Activated CD4-positive, alpha-beta T cell treated with anti-CD3 and anti-CD28 coated beads, Interleukin-2, amount 10 ng/mL, durations not matched to agents 7 days and 5 days (primary cell): ENCODE data around the gene PHAX. TPM values are rescaled to one million over a fixed set of nuclear protein-coding genes. Genes with fewer than 3 reads are reported as not detected.
"Not testable (repeated sequence)": the region's sequence is repeated elsewhere in the genome, so short reads cannot be mapped to it uniquely, and the experiment has no call there.

ENCODE experiments used
- CTCF ChIA-PET: fragments of 350-600 bp; sonication (Branson Sonifier 250); formaldehyde crosslinking; loops from one replicate; lab custom pipeline; 2021; ENCODE audit warnings: antibody characterized with exemption; lab: Charles Lee
- POLR2A ChIA-PET: fragments of 350-600 bp; sonication (Branson Sonifier 250); formaldehyde crosslinking; loops from one replicate; lab custom pipeline; 2021; ENCODE audit warnings: antibody characterized with exemption; lab: Charles Lee
- DNase-seq: peaks from one replicate; pipeline ENCODE4 v3.0.0-alpha.2; 2020
- H3K27ac Mint-ChIP-seq: one replicate; pipeline ENCODE4 v1.8.0; 2021; ENCODE audit warnings: mild to moderate bottlenecking, moderate library complexity, mixed read lengths
- H3K27me3 Mint-ChIP-seq: one replicate; pipeline ENCODE4 v1.8.0; 2021; ENCODE audit warnings: mixed read lengths
- H3K36me3 Mint-ChIP-seq: one replicate; pipeline ENCODE4 v1.8.0; 2021; ENCODE audit warnings: low read depth, mixed read lengths
- H3K4me1 Mint-ChIP-seq: one replicate; pipeline ENCODE4 v1.8.0; 2021; ENCODE audit warnings: mixed read lengths
- H3K4me3 Mint-ChIP-seq: one replicate; pipeline ENCODE4 v1.8.0; 2021; ENCODE audit warnings: mild to moderate bottlenecking, moderate library complexity, mixed read lengths
- H3K9me3 Mint-ChIP-seq: one replicate; pipeline ENCODE4 v1.8.0; 2021; ENCODE audit warnings: mixed read lengths
- total RNA-seq, 2 experiments: library from RNA; stranded (reverse); gene quantifications; one replicate each; pipeline ENCODE4 v1.2.3, GENCODE V29; 2021

PHAX gene
- total RNA-seq, 2 experiments from 2014 or later, result 34.1 TPM

DNA sequence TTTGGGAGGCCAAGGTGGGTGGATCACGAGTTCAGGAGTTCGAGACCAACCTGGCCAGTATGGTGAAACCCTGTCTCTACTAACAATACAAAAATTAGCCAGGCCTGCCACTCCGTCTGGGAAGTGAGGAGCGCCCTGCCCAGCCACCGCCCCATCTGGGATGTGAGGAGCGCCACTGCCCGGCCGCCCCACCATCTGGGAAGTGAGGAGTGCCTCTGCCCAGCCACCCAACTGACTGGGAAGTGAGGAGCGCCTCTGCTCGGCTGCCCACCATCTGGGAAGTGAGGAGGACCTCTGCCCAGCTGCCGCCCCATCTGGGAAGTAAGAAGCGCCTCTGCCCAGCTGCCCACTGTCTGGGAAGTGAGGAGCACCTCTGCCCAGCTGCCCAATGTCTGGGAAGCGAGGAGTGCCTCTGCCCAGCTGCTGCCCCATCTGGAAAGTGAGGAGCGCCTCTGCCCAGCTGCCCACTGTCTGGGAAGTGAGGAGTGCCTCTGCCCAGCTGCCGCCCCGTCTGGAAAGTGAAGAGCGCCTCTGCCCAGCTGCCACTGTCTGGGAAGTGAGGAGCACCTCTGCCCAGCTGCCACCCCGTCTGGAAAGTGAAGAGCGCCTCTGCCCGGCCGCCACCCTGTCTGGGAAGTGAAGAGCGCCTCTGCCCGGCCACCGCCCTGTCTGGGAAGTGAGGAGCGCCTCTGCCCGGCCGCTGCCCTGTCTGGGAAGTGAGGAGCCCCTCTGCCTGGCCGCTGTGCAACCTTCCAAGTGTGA is 11.0 kb upstream of the PHAX start:
- H3K27me3 Mint-ChIP-seq, result peaks cover 15% of the 10 kb centered on the region
- no peak for DNase-seq
- no peaks in the 10 kb centered on the region for H3K36me3 Mint-ChIP-seq
- no peak overlapping the region for H3K27ac Mint-ChIP-seq
- H3K4me3 Mint-ChIP-seq, result no peak overlapping the region
- peaks cover 11% of the 10 kb centered on the region for H3K4me1 Mint-ChIP-seq
- ChIA-PET CTCF (no interaction called here), POLR2A (no interaction called here)
- no peaks in the 10 kb centered on the region for H3K9me3 Mint-ChIP-seq

DNA sequence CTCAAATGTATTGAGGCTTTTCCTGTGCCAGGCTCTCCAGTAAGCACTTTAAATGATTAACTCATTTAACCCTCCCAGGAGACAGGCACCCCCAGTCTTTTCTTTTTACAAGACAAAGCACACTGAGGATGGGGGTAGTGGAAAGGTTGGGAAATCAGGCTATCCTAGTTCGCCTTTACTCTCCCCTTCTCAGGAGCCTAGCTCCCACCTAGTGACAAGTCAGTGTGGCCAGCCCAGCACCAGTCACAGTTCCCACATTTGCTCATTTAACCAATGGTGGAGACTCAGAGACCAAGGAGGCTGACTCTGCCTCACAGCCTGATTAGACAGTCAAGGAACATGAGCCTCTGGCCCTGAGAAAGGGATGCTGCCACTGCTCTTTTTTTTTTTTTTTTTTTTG is 9.2 kb upstream of the PHAX start:
- Mint-ChIP-seq H3K4me3 (no peak overlapping the region), H3K4me1 (peaks cover 17% of the 10 kb centered on the region), H3K9me3 (no peaks in the 10 kb centered on the region), H3K27me3 (peaks cover 17% of the 10 kb centered on the region), H3K36me3 (no peaks in the 10 kb centered on the region), H3K27ac (no peak overlapping the region)
- no peak for DNase-seq
- ChIA-PET CTCF (interaction anchor here (1.5 kb wide), 1 partner anchor 10 kb away, joined by 5 read pairs; the partner anchor contains the start of gene PHAX), POLR2A (no interaction called here)

DNA sequence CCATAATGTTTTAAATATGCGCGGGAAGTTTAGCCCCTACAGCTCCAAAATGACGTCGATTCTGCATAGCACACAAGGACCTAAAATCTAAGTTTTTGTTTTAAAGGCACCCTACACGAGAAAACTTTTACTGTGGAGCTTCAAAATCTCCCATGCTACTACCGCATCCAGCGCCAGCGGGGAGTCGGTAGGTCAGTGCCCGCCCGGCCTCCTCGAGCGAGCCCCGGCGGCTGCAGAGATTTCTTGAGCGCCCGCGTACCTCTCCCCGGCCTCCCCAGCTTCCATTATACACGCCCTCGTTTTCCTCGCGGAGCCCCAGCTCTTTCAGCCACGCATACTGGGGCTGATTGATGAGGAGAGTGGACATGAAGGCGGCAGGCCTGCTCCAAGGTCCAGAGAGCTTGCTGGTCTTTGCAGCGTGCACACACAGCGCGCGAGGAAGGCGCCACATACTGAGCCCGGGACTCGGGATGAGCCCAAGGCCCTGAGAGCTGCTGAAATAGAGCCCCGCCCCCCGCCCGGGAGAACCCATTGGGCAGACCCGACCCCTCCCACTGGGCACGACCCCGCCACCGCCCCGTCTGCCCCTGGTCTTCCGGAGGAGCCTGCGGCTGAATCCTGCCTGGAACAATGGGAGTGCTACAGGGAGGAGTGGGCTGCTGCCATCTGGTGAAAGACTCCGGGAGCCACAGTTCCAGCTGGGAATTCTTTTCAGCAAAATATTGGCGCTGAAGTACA is 5.8 kb upstream of the PHAX start, which contains the start of gene ALDH7A1:
ALDH7A1 (minus strand) TSS at position 472 of the 738 bp plus-strand sequence; CDS start at position 451, 21 bp downstream.
- no peaks in the 10 kb centered on the region for H3K9me3 Mint-ChIP-seq
- H3K4me1 Mint-ChIP-seq, result peaks cover 17% of the 10 kb centered on the region
- peak within 1 kb of the TSS; percentile 75 for H3K4me3 Mint-ChIP-seq
- H3K27me3 Mint-ChIP-seq, result peaks cover 19% of the 10 kb centered on the region
- peak within 1 kb of the TSS; percentile 69 for H3K27ac Mint-ChIP-seq
- H3K36me3 Mint-ChIP-seq, result no peaks in the 10 kb centered on the region
- POLR2A ChIA-PET, result no interaction called here
- CTCF ChIA-PET, result interaction anchor here (0.6 to 1.4 kb wide), 3 partner anchors 8 to 175 kb away, joined by 3 to 5 read pairs (median 3); no protein-coding TSS in a partner anchor
- peak; percentile 24 for DNase-seq

DNA sequence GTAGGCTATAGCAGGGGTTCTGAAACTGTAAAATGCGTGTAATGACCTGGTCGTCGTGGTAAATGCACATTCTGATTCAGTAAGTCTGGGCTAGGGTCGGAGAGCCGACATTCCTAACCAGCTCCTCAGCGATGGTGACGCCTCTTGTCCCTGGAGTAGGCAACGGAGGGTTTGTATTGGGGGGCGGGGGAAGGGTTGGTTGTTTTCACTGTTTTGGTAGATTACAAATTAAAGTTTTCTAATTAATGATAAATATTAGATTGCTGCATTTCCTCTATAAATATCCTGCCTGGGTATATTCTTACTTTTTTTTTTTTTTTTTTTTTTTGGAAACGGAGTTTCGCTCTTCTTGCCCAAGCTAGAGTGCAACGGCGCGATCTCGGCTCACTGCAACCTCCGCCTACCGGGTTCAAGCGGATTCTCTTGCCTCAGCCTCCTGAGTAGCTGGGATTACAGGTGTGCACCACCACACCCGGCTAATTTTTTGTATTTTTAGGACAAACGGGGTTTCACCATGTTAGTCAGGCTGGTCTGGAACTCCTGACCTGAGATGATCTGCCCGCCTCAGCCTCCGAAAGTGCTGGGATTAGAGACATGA is 5.2 kb upstream of the PHAX start:
- Mint-ChIP-seq H3K9me3 (no peaks in the 10 kb centered on the region), H3K4me3 (peak overlapping the region; percentile 75), H3K4me1 (peaks cover 19% of the 10 kb centered on the region), H3K27ac (no peak overlapping the region), H3K36me3 (no peaks in the 10 kb centered on the region), H3K27me3 (peaks cover 19% of the 10 kb centered on the region)
- DNase-seq, result no peak
- ChIA-PET POLR2A (no interaction called here), CTCF (interaction anchor here (0.6 to 1.4 kb wide), 2 partner anchors 42 to 174 kb away, joined by 3 read pairs; no protein-coding TSS in a partner anchor)

DNA sequence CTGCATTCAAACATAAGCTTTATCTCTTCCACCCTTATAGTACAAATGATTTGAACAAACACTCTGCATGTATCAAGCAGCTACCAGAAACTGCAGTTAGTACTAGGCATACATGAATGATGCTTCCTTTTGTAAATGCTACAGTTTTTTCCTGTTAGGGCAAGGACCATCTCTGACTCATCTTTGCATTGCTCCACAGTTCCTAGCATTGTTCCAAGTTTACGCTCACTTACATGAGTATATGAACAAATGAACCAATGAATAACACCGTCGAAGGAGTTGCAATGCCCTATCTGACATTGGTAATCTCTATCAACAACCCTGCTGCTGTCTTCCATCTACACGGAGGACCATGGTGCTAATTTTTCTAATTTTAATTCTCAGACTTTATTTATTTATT is 3.6 kb upstream of the PHAX start:
- H3K27me3 Mint-ChIP-seq, result peaks cover 19% of the 10 kb centered on the region
- POLR2A ChIA-PET, result no interaction called here
- H3K4me3 Mint-ChIP-seq, result no peak overlapping the region
- CTCF ChIA-PET, result interaction anchor here (0.8 to 1.5 kb wide), 2 partner anchors 18 to 24 kb away, joined by 4 read pairs; no protein-coding TSS in a partner anchor
- H3K9me3 Mint-ChIP-seq, result no peaks in the 10 kb centered on the region
- DNase-seq, result no peak
- peaks cover 23% of the 10 kb centered on the region for H3K4me1 Mint-ChIP-seq
- H3K27ac Mint-ChIP-seq, result no peak overlapping the region
- peaks cover 1% of the 10 kb centered on the region for H3K36me3 Mint-ChIP-seq

DNA sequence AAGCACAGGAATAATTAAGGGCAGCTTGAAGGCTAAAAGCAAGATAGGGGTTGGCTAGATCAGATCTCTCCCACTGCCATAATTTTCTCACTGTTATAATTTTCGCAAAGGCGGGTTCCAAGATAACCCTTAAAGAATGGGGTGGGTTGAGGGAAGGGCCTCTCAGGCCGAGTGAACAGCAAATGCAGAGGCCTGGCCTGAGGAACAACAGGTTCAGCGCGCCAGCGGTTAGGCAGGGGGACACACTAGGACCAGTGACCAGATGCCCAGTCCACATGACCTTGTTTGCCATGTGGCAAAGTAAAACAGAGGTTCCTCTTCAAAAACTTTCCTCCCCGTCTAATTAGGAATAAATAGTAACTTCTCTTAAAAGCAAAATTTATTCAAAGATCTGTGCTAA is 1.2 kb upstream of the PHAX start:
- ChIA-PET CTCF (interaction anchor here (1.7 kb wide), 1 partner anchor 207 kb away, joined by 5 read pairs; no protein-coding TSS in a partner anchor), POLR2A (no interaction called here)
- DNase-seq, result no peak
- H3K9me3 Mint-ChIP-seq, result no peaks in the 10 kb centered on the region
- H3K27ac Mint-ChIP-seq, result no peak overlapping the region
- H3K4me1 Mint-ChIP-seq, result peaks cover 29% of the 10 kb centered on the region
- H3K4me3 Mint-ChIP-seq, result no peak overlapping the region
- peaks cover 10% of the 10 kb centered on the region for H3K36me3 Mint-ChIP-seq
- H3K27me3 Mint-ChIP-seq, result peaks cover 6% of the 10 kb centered on the region

DNA sequence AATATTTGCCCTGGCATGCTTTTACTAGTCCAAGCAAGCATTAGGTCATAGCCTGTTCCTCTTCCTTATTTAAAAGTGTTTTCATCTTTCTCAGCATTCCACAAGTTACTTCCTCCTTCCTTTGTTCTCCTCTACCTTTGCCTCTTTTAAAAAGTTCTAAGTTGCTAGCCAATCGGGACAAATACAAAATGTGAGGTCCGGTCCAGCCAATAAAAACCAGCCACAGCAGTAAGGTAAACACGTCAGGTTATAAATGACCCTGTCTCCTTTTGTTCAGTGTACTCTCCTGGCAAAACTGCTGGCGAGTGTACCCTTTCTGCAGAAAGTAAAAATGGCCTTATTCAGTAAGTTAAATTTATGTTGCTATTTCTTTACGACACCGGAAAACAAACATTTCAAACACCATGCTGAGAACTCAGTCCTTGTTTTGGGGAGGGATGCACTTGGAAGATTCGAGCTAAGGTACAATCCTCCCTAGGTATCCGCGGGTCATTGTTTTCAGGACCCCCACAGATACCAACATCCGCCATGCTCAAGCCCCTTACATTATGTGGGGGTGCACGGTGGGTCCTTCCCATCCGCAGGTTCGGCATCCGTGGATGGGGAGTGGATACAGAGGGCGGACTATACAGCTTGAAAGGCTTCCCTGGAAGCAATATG is 646 bp upstream of the PHAX start:
- H3K9me3 Mint-ChIP-seq, POLR2A ChIA-PET, H3K27me3 Mint-ChIP-seq, DNase-seq: not testable (repeated sequence)
- Mint-ChIP-seq H3K4me1 (peaks cover 26% of the 10 kb centered on the region), H3K4me3 (peak overlapping the region; percentile 94), H3K27ac (peak overlapping the region; percentile 79), H3K36me3 (peaks cover 11% of the 10 kb centered on the region)
- CTCF ChIA-PET, result interaction anchor here (0.8 to 2.2 kb wide), 8 partner anchors 10 to 276 kb away, joined by 3 to 10 read pairs (median 3); no protein-coding TSS in a partner anchor

DNA sequence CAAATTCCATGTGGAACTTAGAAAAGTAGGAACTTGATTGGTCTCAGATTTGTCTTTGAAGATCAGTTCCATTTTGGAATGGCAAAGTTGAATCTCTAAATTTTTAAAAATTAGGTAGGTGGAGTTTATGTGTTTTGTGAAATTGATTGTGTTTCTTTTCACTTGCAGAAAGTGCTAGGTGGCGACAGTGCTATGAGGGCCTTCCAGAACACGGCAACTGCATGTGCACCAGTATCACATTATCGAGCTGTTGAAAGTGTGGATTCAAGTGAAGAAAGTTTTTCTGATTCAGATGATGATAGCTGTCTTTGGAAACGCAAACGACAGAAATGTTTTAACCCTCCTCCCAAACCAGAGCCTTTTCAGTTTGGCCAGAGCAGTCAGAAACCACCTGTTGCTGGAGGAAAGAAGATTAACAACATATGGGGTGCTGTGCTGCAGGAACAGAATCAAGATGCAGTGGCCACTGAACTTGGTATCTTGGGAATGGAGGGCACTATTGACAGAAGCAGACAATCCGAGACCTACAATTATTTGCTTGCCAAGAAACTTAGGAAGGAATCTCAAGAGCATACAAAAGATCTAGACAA is 2.8 kb downstream of the PHAX start:
- H3K27me3 Mint-ChIP-seq, result no peaks in the 10 kb centered on the region
- H3K36me3 Mint-ChIP-seq, result peaks cover 33% of the 10 kb centered on the region
- peaks cover 42% of the 10 kb centered on the region for H3K4me1 Mint-ChIP-seq
- ChIA-PET CTCF (interaction anchor here (0.7 to 1.3 kb wide), 3 partner anchors 9 to 286 kb away, joined by 3 to 5 read pairs (median 4); partner anchors contain the start of gene ALDH7A1), POLR2A (interaction anchor here (0.6 kb wide), 2 partner anchors 25 to 856 kb away, joined by 4 to 5 read pairs; no protein-coding TSS in a partner anchor)
- DNase-seq, result no peak
- H3K27ac Mint-ChIP-seq, result no peak overlapping the region
- no peak overlapping the region for H3K4me3 Mint-ChIP-seq
- no peaks in the 10 kb centered on the region for H3K9me3 Mint-ChIP-seq

DNA sequence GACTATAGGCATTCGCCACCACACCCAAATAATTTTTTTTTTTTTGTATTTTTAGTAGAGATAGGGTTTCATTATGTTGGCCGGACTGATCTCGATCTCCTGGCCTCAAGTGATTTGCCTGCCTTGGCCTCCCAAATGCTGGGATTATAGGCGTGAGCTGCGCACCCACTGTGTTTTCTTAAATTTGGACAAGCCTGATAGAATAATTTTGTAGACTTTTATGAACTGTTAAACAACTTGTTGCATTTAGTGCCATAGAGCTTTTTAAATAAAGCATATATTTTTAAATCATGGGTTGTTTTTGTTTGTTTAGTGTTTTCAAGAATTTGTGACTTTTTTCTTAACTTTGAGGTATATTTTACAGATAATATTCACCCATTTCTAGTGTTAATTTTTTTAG is 4.8 kb downstream of the PHAX start:
- CTCF ChIA-PET, result interaction anchor here (1.1 to 1.3 kb wide), 2 partner anchors 70 to 310 kb away, joined by 3 read pairs; no protein-coding TSS in a partner anchor
- H3K4me3 Mint-ChIP-seq, result no peak overlapping the region

DNA sequence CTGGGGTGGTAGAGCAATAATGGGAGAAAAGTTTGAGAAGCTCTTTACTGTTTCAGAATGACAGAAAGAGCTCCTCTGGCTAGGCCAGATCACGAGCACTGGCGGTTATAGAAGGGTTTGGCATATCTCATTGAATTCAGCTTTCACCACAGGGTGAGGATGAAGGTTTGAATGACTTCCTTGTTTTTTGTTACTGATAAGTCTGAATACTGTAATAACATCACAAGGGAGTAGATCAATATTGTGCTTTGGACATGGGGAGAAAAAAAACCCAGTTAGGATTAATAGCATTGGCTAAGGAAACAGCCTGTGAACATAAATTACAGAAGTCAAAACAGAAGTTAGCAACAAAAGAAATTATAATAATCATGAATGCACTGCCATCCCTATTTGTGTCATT is 9.4 kb downstream of the PHAX start:
- peaks cover 34% of the 10 kb centered on the region for H3K4me1 Mint-ChIP-seq
- no peaks in the 10 kb centered on the region for H3K9me3 Mint-ChIP-seq
- ChIA-PET POLR2A (interaction anchor here (0.7 kb wide), 1 partner anchor 12 kb away, joined by 5 read pairs; no protein-coding TSS in a partner anchor), CTCF (interaction anchor here (0.7 to 3.2 kb wide), 2 partner anchors 9 to 803 kb away, joined by 3 to 10 read pairs; partner anchors contain the start of gene PHAX)
- H3K36me3 Mint-ChIP-seq, result peaks cover 38% of the 10 kb centered on the region
- no peak for DNase-seq
- H3K27ac Mint-ChIP-seq, result no peak overlapping the region
- H3K27me3 Mint-ChIP-seq, result no peaks in the 10 kb centered on the region
- H3K4me3 Mint-ChIP-seq, result no peak overlapping the region

More for the DNA sequence above, 4.8 kb downstream of the PHAX start:
- Mint-ChIP-seq H3K27ac (no peak overlapping the region), H3K9me3 (no peaks in the 10 kb centered on the region), H3K36me3 (peaks cover 40% of the 10 kb centered on the region), H3K27me3 (no peaks in the 10 kb centered on the region), H3K4me1 (peaks cover 45% of the 10 kb centered on the region)
- DNase-seq, result no peak
- POLR2A ChIA-PET, result no interaction called here

DNA sequence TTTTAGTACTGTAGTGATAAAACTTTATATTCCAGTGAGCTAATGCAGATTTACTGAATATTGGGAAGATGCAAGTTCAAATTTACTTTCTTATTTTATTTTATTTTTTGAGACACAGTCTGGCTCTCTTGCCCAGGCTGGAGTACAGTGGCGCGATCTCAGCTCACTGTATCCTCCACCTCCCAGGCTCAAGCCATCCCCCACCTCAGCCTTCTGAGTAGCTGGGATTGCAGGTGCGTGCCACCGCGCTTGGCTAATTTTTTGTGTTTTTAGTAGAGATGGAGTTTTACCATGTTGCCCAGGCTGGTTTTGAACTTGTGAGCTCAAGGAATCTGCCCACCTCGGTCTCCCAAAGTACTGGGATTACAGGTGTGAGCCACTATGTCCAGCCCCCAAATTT is 9.9 kb downstream of the PHAX start:
- Mint-ChIP-seq H3K27me3 (no peaks in the 10 kb centered on the region), H3K27ac (no peak overlapping the region), H3K4me3 (no peak overlapping the region), H3K9me3 (no peaks in the 10 kb centered on the region), H3K36me3 (peaks cover 37% of the 10 kb centered on the region), H3K4me1 (peaks cover 31% of the 10 kb centered on the region)
- CTCF ChIA-PET, result interaction anchor here (0.7 to 3.2 kb wide), 2 partner anchors 10 to 802 kb away, joined by 3 to 10 read pairs; partner anchors contain the start of gene PHAX
- DNase-seq, result no peak
- POLR2A ChIA-PET, result interaction anchor here (0.7 kb wide), 1 partner anchor 12 kb away, joined by 5 read pairs; no protein-coding TSS in a partner anchor
